UCSD-AML1 (cell line): ENCODE measurements around the gene COL5A3.
A peak's percentile ranks its signal among the peaks of the same experiment; 100 is the strongest.
"Not testable (repeated sequence)": the region's sequence is repeated elsewhere in the genome, so short reads cannot be mapped to it uniquely, and the experiment has no call there.

Source experiments
- DNase-seq: peaks from one replicate; lab custom pipeline; 2025; ENCODE audit not compliant: unreplicated experiment; lab: John Stamatoyannopoulos, UW

COL5A3 gene

DNA sequence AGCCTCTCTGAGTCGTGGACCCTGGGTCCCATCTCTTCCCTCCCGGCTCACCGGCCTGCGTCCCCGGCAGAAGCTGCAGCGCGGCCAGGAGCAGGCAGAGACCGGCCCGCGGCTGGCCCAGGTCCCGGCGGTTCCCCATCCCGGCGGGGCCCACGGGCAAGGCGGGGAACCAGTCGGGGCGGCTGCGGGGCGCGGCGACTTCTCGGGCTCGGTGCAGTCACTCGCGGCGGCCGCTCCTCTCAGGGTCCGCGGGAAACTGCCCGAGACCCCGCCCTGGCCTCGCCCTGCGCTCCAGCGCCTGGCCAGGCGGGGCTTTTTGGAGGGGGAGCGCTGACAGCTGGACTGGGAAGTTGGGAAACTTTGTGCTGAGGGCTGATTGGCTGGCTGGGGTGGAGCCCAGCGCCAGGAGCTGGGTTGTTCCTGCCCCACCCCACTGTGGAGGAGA, at the start of gene COL5A3:
Gene COL5A3, minus strand, starts transcription at position 258 of the 445 bp plus-strand sequence. Its CDS starts 119 bp downstream, at position 139.
- no peak for DNase-seq

DNA sequence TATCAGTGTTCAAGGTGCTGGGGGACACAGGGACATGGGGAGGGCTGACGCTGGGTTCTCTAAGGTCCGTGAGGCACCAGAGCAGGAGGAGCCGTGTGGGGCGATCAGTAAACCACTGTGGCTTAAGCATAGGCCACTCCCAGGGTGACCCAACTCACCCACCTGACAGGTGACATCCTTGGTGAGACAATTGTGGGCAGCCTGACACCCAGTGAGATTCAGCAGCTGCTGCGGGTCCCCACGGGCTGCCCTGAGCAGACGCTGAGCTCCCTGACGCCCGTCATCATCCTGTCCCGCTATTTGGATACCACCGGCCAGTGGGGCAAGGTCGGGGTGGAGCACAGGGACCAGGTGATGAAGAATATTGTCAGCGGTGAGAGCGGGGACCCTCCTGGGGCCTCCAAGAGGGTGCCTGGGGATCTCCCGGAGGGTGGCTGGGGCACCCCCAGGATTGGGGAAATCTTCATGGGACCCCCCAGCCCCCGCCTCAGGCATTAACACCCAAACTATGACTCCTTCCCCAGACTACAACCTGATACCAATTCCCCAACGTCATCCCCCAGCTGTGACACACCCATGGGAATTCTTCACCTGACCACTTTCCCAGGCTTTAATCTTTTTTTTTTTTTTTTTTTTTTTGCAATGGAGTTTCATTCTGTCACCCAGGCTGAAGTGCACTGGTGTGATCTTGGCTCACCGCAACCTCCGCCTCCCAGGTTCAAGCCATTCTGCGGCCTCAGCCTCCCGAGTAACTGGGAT, 42.5 kb upstream of the COL5A3 start:
- no peak for DNase-seq

GRCh38 chr19:10049626-10050025, 39.3 kb upstream of the COL5A3 start:
- DNase-seq: no peak

DNA sequence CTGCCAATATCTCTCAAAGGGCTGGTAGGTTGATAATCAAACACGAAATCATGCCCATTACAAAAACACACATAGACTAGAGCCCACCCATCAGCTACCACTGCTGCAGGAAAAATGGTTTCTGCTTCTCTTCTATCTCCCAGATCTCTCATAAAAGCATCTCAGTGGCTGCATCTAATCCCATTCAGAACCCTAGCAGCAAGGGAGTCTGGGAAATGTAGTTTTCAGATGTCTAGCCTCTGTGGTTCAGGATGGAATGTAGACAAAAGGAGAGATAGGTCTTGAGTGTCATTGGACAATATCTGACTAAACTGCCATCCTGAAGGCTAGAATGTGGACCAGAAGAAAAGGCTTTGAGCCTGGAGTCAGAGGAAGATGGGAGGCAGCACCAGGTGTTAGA, 35.1 kb upstream of the COL5A3 start:
- DNase-seq: no peak

- no peak for DNase-seq
These were observed 34.1 kb upstream of the COL5A3 start for GRCh38 chr19:10044390-10044789.

DNA sequence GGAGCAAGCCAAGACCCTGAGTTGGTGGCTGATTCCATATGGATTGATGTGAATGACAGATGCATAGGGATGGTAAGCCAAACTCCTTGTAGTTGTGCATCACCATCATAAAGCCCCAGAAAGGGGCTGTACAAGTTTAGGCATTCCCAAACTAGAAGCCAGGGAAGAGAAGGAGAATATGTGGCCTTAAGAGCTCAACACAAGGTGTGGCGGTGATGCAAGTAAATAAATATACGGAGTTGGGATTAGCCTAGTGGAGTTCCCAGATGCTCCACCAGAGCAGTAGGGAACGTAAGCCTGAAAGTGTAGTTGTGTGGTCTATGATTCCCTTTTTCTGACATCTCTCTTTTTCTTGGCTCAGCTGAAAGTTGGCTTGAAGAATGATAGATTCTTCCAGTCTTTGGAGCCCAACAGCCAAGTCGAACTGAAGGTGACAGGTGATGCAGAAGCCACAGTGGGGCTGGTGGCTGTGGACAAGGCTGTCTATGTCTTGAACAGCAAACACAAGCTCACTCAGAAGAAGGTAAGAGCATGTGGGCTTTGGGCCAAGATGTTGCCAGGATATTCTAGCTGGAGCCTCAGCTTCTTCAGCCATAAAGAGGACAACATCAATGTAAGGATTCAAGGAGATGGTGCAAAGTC, 33.1 kb upstream of the COL5A3 start:
- no peak for DNase-seq

DNA sequence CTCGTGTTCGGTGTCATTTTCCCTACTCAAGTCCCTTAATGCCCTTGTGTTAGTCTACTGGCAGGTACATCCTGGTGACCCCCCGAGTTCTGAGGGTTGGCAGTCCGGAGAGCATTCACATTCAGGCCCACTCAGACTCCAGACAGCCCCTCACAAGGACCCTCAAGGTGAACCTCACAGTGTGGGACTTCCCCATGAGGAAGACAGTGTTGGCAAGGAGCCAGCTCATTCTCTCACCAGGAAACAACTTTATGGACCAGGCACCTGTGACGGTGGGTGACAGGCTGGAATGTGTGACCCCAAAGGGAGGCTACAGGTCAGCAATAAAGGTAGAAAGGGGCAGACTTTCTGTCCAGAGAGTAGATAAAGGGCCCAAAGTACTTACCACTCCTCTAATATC, 27.5 kb upstream of the COL5A3 start:
- no peak for DNase-seq

DNA sequence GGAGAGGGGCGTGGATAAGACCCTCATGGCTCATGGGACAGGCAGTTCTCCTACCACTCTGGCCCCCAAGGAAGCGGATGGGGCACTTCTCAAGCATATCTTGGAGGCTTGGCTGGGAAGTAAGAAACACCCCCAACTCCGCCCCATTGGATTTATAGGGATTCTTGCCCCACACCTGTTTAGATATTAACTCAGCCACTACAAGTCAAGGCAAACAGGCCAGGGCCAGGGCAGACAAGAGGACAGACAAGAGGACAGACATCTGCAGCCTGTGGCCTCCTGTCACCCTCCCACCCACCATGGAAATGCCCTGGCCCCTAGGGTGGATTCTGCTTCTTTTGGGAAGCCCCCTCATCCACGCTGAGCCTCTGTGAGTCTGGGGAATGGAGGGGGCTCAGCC, 27.1 kb upstream of the COL5A3 start:
- no peak for DNase-seq

- no peak for DNase-seq
These were observed 26.3 kb upstream of the COL5A3 start for GRCh38 chr19:10036601-10037071.

- DNase-seq: no peak
These were observed 23.3 kb upstream of the COL5A3 start for GRCh38 chr19:10033614-10034013.

GRCh38 chr19:10027158-10027997, 17.1 kb upstream of the COL5A3 start:
- DNase-seq: peak; percentile 76

DNA sequence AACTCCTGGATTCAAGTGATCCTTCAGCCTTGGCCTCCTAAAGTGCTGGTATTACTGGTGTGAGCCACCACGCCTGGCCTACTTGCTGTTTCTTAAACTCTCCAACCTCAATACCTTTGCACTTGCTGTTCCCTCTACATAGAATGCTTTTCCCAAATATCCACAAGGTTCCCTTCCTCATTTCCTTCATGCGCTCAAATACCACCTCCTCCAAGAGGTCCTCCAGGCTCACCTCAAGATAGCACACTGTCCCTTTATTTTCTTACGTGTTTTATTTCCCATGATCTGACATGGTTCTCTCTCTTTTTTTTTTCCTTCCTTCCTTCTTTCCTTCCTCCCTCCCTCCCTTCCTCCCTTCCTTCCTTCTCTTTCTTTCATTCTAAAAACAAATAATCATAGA, 16.4 kb upstream of the COL5A3 start:
- DNase-seq: no peak

DNA sequence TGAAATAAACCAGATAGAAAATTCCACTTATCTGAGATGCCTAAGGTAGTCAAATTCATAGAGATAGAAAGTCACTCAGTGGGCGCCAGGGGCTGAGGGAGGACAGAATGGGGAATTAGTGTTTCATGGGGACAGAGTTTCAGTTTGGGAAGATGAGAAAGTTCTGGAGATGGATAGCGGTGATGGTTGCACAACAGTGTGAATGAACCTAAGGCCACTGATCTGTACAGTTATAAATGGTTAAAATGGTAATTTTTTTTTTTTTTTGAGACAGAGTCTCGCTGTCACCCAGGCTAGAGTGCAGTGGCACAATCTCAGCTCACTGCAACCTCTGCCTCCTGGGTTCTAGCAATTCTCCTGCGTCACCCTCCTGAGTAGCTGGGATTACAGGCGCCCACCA, 12.8 kb upstream of the COL5A3 start:
- DNase-seq: not testable (repeated sequence)

- DNase-seq: no peak
These were observed 11.6 kb upstream of the COL5A3 start for GRCh38 chr19:10021863-10022262.

DNA sequence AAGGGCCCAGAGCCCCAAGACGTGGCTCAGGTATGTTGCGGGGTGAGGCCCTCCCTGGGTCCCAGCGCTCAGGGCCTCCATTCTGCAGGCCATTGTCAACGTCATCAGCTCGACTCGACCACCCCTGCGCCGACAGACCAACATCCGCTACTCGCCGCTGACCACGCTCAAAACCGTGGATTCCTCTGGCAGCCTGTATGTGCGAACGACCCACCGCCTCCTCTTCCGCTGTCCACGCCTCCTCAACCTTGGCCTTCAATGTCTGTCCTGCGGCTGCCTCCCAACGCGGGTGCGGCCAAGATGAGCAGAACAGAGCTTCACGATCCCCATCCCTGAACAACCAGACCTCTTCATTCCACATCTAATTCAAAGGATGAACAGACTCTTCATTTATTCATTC, 11.1 kb upstream of the COL5A3 start:
- DNase-seq: no peak

DNA sequence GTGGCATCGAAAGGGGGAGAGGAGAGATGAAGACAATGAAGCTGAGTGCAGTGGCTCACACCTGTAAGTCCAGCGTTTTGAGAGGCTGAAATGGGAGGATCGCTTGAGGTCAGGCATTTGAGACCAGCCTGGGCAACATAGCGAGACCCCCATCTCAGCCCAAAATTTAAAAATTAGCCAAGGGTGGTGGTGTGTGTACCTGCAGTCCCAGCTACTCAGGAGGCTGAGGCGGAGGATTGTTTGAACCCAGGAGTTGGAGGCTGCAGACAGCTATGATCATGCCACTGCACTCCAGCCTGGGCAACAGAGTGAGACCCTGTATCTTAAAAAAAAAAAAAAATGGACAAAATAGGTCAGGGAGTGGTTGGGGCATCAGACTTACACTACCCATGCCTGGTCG, 10.5 kb upstream of the COL5A3 start:
- no peak for DNase-seq

GRCh38 chr19:10019246-10019645, 8.9 kb upstream of the COL5A3 start:
- no peak for DNase-seq

- no peak for DNase-seq
These were observed 8.5 kb upstream of the COL5A3 start for GRCh38 chr19:10018786-10019185.

DNA sequence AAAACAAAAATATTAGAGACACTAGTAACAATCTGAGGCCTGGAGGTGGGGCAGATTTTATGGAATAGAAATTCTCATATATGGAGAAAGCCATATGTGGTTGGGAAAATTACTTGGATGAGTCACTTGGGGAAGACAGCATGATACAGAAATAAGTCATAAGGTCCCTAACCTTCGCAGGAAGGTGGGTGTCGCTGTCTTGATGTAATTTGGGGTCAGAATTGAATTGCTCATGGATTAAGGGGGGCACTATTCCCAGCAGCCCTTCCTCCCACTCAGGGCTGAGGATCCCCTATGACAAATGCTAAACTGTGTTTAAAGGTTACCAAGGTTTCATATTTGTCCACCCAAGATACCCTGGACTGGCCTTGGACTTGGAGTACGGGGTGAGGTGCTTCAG, 8.0 kb upstream of the COL5A3 start:
- DNase-seq: no peak

DNA sequence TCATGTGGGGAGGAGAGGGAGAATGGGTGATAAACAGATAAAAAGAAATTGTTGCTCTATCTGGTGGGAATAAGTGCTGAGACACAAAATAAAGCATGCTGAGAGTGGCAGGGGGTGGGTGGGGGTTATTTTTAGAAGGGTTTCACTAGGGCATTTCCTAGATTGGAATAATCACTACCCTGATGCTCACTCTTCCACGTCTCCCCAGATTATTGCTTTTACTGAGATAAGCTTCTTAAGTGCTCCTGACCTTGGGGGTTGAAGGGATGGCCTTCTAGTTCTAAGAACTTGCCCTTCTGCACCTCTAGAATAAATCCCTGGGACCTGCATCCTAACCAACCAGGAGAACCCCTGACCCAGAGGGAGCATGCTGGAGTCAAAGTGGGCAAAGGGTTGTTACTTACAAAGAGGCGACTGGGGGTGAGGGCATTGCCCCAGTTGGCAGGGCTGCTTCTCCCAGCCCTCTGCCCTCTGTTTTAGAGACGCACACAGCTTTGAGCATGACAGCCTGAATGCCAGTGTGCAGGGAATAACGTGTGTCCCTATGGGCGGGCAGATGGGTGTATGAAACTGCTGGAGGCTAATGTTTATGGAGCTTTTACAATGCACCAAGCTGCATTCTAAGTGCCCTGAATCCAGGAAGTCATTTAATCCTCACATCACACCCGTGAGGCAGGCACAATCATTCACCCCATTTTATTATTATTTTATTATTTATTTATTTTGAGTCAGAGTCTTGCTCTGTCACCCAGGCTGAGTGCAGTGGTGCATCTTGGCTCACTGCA, 3.7 kb upstream of the COL5A3 start:
- no peak for DNase-seq

GRCh38 chr19:10013316-10013715, 3.0 kb upstream of the COL5A3 start, which contains the start of gene RDH8:
RDH8 (plus strand) TSS chr19:10013483; CDS start chr19:10013498, 15 bp downstream.
- no peak for DNase-seq
